Measurements from ENCODE around the gene YIF1A.

The YIF1A gene

DNA sequence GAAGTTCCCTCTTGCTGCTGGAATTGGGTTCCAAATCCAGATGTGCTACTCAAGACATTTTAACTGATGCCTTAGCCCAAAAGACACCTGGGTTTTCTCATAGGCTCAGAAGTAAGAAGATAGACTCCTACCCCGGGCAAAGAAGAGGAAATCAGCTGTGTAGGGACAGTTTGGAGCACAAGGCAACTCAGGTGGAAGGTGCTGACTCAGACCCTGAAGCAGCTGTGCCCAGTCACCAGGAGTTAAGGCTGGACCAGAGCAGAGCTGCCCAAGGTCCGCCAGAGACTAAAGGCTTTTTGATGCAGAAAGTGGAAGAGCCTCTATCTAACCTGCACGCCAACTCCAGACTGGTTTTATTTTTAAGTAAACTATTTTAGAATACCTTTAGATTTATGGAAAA is 41.1 kb downstream of the YIF1A start:
- no peaks in the 10 kb centered on the region for H3K4me1 ChIP-seq (ENCODE audit: control insufficient read depth, insufficient read depth, low read length, poor library complexity, severe bottlenecking)
- H3K27ac ChIP-seq (ENCODE audit: insufficient read depth, low read length, poor library complexity, severe bottlenecking), result no peak overlapping the region
- H3K27me3 ChIP-seq (replicated peaks; ENCODE audit: control insufficient read depth, insufficient read depth, low read length, poor library complexity, severe bottlenecking), result no peaks in the 10 kb centered on the region
- H3K9me3 ChIP-seq (ENCODE audit: control insufficient read depth, low read length), result no peaks in the 10 kb centered on the region
- DNase-seq, result no peak
- peaks cover 35% of the 10 kb centered on the region for H3K36me3 ChIP-seq (ENCODE audit: control insufficient read depth, insufficient read depth, low read length)
- H3K4me3 ChIP-seq (ENCODE audit: insufficient read depth, low read depth, low read length, poor library complexity, severe bottlenecking), result no peak overlapping the region

DNA sequence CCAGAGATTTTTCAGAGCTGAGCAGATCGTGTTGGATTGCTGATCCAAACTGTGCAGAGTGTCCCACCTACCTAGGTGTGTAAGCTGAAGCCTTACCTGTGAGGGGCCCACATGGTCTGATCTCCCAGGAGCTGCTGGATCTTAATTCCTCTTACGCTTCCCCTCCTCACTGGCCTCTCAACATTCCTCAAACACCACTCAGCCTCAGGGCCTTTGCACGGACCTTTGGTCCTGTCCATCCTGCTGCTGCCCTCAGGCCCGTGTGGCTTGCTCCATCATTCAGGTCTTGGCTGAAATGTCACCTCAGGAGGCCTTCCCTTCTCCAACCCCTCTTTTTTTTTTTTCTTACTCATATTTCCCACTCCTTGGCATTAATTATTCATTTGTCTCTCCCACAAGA is 41.6 kb downstream of the YIF1A start:
- H3K9me3 ChIP-seq (ENCODE audit: control insufficient read depth, low read length), result no peaks in the 10 kb centered on the region
- H3K4me1 ChIP-seq (ENCODE audit: control insufficient read depth, insufficient read depth, low read length, poor library complexity, severe bottlenecking), result no peaks in the 10 kb centered on the region
- H3K36me3 ChIP-seq (ENCODE audit: control insufficient read depth, insufficient read depth, low read length), result peaks cover 40% of the 10 kb centered on the region
- no peak for DNase-seq
- H3K27ac ChIP-seq (ENCODE audit: insufficient read depth, low read length, poor library complexity, severe bottlenecking), result no peak overlapping the region
- H3K27me3 ChIP-seq (replicated peaks; ENCODE audit: control insufficient read depth, insufficient read depth, low read length, poor library complexity, severe bottlenecking), result no peaks in the 10 kb centered on the region
- no peak overlapping the region for H3K4me3 ChIP-seq (ENCODE audit: insufficient read depth, low read depth, low read length, poor library complexity, severe bottlenecking)

DNA sequence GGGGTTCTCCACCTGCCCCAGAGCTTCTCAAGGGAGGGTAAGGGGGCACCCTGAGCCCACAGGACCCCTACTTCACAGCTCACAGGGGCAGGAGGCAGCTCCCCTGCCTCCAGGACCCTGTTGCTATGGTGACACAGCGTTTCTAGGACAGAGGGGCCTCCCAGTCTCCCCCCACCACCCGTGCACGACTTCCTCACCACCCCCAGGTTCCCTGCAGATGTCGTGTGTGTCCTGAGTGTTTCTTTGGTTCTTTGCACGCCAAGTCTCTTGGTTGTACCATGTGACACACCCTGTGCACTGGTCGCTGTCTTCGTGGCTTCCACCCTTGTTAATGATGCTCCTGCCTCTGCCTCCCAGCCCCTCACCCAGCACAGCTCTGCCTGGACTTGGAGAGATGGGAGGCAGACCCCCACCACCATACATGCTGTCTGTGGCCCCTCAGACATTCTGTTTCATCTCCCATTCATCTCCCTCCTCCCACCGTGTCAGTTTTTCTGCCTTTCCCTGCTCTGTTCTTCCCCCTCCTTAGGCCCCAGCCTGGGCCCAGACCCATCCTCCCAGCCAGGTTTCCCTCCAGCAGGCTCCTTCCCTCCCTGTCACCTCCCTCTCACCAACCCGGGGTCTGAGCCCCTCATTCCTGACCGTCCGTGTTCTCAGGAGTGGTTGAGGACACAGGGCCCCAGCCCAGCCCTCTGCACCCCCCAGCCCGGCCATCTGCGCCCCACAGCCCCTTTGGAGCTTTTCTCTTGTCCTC is 45.0 kb downstream of the YIF1A start:
- Histone ChIP-seq H3K27me3 (replicated peaks; ENCODE audit: control insufficient read depth, insufficient read depth, low read length, poor library complexity, severe bottlenecking) (no peaks in the 10 kb centered on the region), H3K4me3 (ENCODE audit: insufficient read depth, low read depth, low read length, poor library complexity, severe bottlenecking) (no peak overlapping the region), H3K36me3 (ENCODE audit: control insufficient read depth, insufficient read depth, low read length) (peaks cover 70% of the 10 kb centered on the region), H3K27ac (ENCODE audit: insufficient read depth, low read length, poor library complexity, severe bottlenecking) (peak overlapping the region; percentile 8), H3K4me1 (ENCODE audit: control insufficient read depth, insufficient read depth, low read length, poor library complexity, severe bottlenecking) (no peaks in the 10 kb centered on the region), H3K9me3 (ENCODE audit: control insufficient read depth, low read length) (no peaks in the 10 kb centered on the region)
- no peak for DNase-seq

DNA sequence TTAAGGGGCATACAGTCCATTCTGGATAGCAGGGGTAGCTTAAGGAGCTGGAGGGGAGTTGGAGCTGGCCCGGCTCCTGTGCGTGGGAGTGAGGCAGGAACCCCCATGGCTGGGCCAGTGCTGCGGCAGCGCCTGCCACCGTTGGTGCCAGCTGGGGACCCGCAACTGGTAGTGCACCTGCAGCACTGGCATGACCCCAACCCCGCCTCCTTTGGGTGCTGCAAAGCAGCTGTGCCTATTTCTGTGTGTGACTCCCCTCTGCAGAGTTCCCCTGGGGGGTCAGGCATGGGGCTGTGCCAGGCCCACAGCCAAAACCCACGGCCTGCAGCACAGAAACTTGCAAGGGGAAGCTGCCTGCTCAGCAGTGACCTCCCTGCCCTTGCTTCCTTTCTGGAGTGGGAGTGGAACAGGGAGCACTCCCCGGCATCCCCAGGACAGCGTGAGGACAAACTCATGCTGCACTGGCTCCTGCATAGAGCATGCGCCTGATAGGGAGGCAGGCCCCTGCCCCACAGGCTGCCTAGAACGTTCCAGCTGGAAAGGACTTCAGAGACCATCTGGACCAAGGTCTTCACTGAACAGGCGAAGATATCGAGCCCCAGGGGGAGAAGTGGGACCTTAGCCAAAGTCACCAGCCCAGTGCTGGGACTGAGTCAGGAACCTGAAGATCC is 46.7 kb downstream of the YIF1A start:
- DNase-seq, result no peak
- peaks cover 75% of the 10 kb centered on the region for H3K36me3 ChIP-seq (ENCODE audit: control insufficient read depth, insufficient read depth, low read length)
- H3K27me3 ChIP-seq (replicated peaks; ENCODE audit: control insufficient read depth, insufficient read depth, low read length, poor library complexity, severe bottlenecking), result no peaks in the 10 kb centered on the region
- H3K4me1 ChIP-seq (ENCODE audit: control insufficient read depth, insufficient read depth, low read length, poor library complexity, severe bottlenecking), result no peaks in the 10 kb centered on the region
- no peaks in the 10 kb centered on the region for H3K9me3 ChIP-seq (ENCODE audit: control insufficient read depth, low read length)
- H3K27ac ChIP-seq (ENCODE audit: insufficient read depth, low read length, poor library complexity, severe bottlenecking), result no peak overlapping the region
- H3K4me3 ChIP-seq (ENCODE audit: insufficient read depth, low read depth, low read length, poor library complexity, severe bottlenecking), result no peak overlapping the region

DNA sequence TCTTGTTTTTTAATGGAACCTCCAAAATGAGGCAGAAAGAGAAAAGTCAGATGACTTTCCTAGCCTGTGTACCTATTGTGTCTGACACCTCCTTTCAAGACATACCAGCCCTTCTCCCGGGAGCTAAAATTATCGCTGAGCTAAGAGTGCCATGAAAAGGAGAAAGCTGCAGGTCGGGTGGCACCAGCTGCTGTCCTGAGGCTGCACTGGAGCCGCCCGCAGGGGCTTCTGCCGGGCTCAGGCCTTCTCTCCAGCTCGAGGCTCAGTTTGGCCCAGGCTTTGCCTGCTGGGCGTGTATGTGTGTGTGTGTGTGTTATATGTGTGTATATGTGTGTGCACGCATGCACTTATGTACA is 48.2 kb downstream of the YIF1A start:
- Histone ChIP-seq H3K4me1 (ENCODE audit: control insufficient read depth, insufficient read depth, low read length, poor library complexity, severe bottlenecking) (no peaks in the 10 kb centered on the region), H3K9me3 (ENCODE audit: control insufficient read depth, low read length) (no peaks in the 10 kb centered on the region), H3K4me3 (ENCODE audit: insufficient read depth, low read depth, low read length, poor library complexity, severe bottlenecking) (no peak overlapping the region), H3K27ac (ENCODE audit: insufficient read depth, low read length, poor library complexity, severe bottlenecking) (no peak overlapping the region), H3K27me3 (replicated peaks; ENCODE audit: control insufficient read depth, insufficient read depth, low read length, poor library complexity, severe bottlenecking) (no peaks in the 10 kb centered on the region), H3K36me3 (ENCODE audit: control insufficient read depth, insufficient read depth, low read length) (peaks cover 75% of the 10 kb centered on the region)
- DNase-seq, result no peak

DNA sequence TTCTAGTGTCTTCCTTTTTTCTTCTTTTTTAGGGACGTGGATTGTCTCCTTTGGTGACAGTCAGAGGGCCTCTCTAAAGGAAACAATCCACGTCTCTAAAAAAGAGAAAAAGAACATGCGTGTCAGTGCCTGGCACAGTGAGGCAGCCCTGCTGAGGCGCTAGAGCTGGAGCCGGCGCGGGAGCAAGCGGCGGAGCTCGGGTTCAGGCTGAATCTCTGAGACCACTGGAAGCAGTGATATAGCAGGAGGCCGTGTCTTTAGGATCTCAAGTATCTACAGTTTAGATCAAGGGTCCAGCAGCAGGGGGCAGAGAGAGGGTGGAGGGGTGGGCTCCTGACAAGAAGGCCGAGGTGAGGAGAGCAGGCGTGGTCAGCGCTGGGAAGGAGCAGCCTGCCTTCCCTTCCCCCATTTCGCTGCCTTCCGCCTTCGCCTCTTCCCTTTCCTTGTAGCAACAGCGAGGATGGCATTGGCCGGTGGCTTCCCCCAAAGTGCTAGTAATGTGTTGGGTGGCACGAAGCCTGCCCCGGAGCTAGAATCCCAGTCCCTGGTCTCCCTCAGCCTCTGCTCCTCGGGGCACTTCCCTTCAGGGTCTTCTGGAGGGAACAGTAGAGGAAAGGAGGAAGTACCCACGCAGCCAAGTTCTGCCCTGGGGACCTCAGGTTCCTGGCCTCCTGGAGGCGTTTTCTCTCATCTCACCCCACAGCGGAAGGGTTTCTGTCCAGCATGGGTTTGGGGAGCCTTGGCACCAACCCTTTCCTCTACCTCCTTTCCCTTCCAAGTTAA is 48.8 kb downstream of the YIF1A start:
- H3K27me3 ChIP-seq (replicated peaks; ENCODE audit: control insufficient read depth, insufficient read depth, low read length, poor library complexity, severe bottlenecking), result no peaks in the 10 kb centered on the region
- H3K4me1 ChIP-seq (ENCODE audit: control insufficient read depth, insufficient read depth, low read length, poor library complexity, severe bottlenecking), result no peaks in the 10 kb centered on the region
- peaks cover 81% of the 10 kb centered on the region for H3K36me3 ChIP-seq (ENCODE audit: control insufficient read depth, insufficient read depth, low read length)
- no peaks in the 10 kb centered on the region for H3K9me3 ChIP-seq (ENCODE audit: control insufficient read depth, low read length)
- no peak for DNase-seq
- H3K4me3 ChIP-seq (ENCODE audit: insufficient read depth, low read depth, low read length, poor library complexity, severe bottlenecking), result no peak overlapping the region
- peak overlapping the region; percentile 28 for H3K27ac ChIP-seq (ENCODE audit: insufficient read depth, low read length, poor library complexity, severe bottlenecking)

DNA sequence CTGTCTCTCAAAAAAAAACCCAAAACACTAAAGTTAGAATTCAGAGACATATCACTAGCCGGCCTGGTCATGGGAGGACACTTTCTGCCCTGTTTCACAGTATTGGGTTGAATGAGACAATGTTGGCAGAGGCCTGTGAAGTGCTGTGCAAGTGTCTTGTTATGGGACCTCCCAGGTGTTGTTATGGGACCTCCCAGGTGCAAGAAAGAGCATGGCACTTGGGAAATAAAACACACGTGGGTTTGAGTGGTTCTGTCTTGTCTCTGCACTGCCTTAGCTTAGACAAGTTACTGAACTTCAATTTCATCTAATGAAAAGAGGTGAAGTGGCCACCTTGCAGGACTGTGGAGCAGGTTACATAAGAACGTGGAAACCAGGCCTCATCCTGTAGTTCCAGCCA is 49.4 kb downstream of the YIF1A start:
- H3K27me3 ChIP-seq (replicated peaks; ENCODE audit: control insufficient read depth, insufficient read depth, low read length, poor library complexity, severe bottlenecking), result no peaks in the 10 kb centered on the region

DNA sequence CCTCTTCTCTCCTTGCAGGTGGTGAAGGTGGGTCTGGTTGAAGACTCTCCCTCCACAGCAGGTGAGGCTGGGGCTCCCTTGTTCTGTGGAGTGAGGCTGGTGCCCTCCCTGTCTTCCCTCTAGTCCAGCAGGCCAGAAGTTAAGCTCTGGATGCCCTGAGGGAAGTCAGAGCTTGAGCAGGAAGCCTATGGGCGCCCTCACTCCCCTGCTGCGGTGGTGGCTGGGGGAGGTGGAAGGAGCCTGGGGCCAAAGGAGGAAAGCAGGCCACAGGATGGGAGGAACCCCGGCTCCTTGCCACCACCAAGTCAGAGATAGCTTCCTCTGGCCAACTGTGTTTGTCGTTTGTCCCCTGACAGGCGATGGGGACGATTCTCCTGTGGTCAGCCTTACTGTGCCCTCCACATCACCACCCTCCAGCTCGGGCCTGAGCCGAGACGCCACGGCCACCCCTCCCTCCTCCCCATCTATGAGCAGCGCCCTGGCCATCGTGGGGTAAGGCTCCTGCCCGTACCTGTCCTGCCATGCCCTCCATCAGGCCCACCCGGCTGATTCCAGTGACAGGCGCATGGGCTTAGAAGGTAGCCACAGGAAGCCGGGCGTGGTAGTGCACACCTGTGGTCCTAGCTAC is 50.0 kb downstream of the YIF1A start:
- no peak overlapping the region for H3K4me3 ChIP-seq (ENCODE audit: insufficient read depth, low read depth, low read length, poor library complexity, severe bottlenecking)
- H3K9me3 ChIP-seq (ENCODE audit: control insufficient read depth, low read length), result no peaks in the 10 kb centered on the region
- DNase-seq, result no peak
- H3K36me3 ChIP-seq (ENCODE audit: control insufficient read depth, insufficient read depth, low read length), result peaks cover 87% of the 10 kb centered on the region
- H3K27me3 ChIP-seq (replicated peaks; ENCODE audit: control insufficient read depth, insufficient read depth, low read length, poor library complexity, severe bottlenecking), result no peaks in the 10 kb centered on the region
- no peak overlapping the region for H3K27ac ChIP-seq (ENCODE audit: insufficient read depth, low read length, poor library complexity, severe bottlenecking)
- no peaks in the 10 kb centered on the region for H3K4me1 ChIP-seq (ENCODE audit: control insufficient read depth, insufficient read depth, low read length, poor library complexity, severe bottlenecking)

More for the DNA sequence above, 49.4 kb downstream of the YIF1A start:
- no peak overlapping the region for H3K4me3 ChIP-seq (ENCODE audit: insufficient read depth, low read depth, low read length, poor library complexity, severe bottlenecking)
- no peaks in the 10 kb centered on the region for H3K9me3 ChIP-seq (ENCODE audit: control insufficient read depth, low read length)
- peak overlapping the region; percentile 28 for H3K27ac ChIP-seq (ENCODE audit: insufficient read depth, low read length, poor library complexity, severe bottlenecking)
- DNase-seq, result no peak
- H3K36me3 ChIP-seq (ENCODE audit: control insufficient read depth, insufficient read depth, low read length), result peaks cover 84% of the 10 kb centered on the region
- no peaks in the 10 kb centered on the region for H3K4me1 ChIP-seq (ENCODE audit: control insufficient read depth, insufficient read depth, low read length, poor library complexity, severe bottlenecking)

DNA sequence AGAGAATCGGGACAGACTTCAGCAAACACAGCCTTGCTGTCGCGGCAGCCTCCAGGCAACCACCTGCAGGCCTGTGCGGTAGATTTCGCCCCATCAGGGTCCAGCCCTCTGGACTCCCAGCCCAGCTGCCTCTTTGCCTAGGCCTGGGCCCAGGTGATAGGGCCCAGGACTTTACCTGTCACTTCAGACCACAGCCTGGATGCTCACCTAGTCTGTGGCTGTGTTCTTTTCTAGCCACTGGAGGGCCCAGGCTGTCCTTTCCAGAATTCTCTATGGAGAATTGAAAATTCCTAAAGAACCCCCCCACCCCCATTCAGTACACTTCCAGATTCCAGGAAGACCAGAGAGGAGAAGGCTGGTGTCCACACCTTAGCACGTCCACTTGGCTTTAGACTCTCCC is 51.1 kb downstream of the YIF1A start:
- Histone ChIP-seq H3K36me3 (ENCODE audit: control insufficient read depth, insufficient read depth, low read length) (peaks cover 87% of the 10 kb centered on the region), H3K4me1 (ENCODE audit: control insufficient read depth, insufficient read depth, low read length, poor library complexity, severe bottlenecking) (no peaks in the 10 kb centered on the region), H3K9me3 (ENCODE audit: control insufficient read depth, low read length) (no peaks in the 10 kb centered on the region), H3K27ac (ENCODE audit: insufficient read depth, low read length, poor library complexity, severe bottlenecking) (no peak overlapping the region), H3K4me3 (ENCODE audit: insufficient read depth, low read depth, low read length, poor library complexity, severe bottlenecking) (no peak overlapping the region), H3K27me3 (replicated peaks; ENCODE audit: control insufficient read depth, insufficient read depth, low read length, poor library complexity, severe bottlenecking) (no peaks in the 10 kb centered on the region)
- DNase-seq, result no peak

Measured in effector memory CD4-positive, alpha-beta T cell (primary cell).